Adipose tissue (tissue), 3 donors: ENCODE measurements around the gene ALPP. TPM values are rescaled to one million over a fixed set of nuclear protein-coding genes. Genes with fewer than 3 reads are reported as not detected.

ENCODE experiments used
- polyA plus RNA-seq, 3 donors: library from polyadenylated mRNA; stranded (reverse); fragments of 200-250 nt; gene quantifications; one replicate each; pipeline ENCODE4 v1.2.3, GENCODE V29; 2013
- donor health status: healthy with polysubstance abuse.
- donor health status: Bipolar disorder and iron deficiency.
- donor health status: healthy.

Gene ALPP
- polyA plus RNA-seq, 3 donors = not detected

Other genes starting within 250 kb of the ALPP start
- not detected for gene ALPG, start 28.1 kb downstream of the ALPP start, polyA plus RNA-seq
- under 1 TPM in 2 of 3 donors, not detected in 1; 0.02 to 0.03 TPM for gene ALPI, start 77.4 kb downstream of the ALPP start, polyA plus RNA-seq
- 1 to 10 TPM in 1 of 3 donors, under 1 TPM in 2; 0.56 to 1.3 (median 0.68) TPM for gene ECEL1, start 109.1 kb downstream of the ALPP start, polyA plus RNA-seq
- gene PRSS56, start 141.6 kb downstream of the ALPP start, polyA plus RNA-seq = not detected
- under 1 TPM in 1 of 3 donors, not detected in 2; 0.03 TPM for gene CHRND, start 147.4 kb downstream of the ALPP start, polyA plus RNA-seq
- not detected for gene CHRNG, start 160.9 kb downstream of the ALPP start, polyA plus RNA-seq
- 1 to 10 TPM; 1.2 to 1.4 (median 1.3) TPM for gene TIGD1, start 171.8 kb downstream of the ALPP start, polyA plus RNA-seq
- gene EIF4E2, start 171.9 kb downstream of the ALPP start, polyA plus RNA-seq = 10 to 100 TPM; 42.4 to 60.2 (median 44.0) TPM